H1 (cell line): ENCODE data around the gene IKZF1.

ENCODE experiments used
- EZH2 ChIP-seq: fragments of 200-600 bp; sonication (generic); IDR thresholded peaks from 2 replicates; pipeline ENCODE4 v1.7.1; 2012; ENCODE audit warnings: low read depth, mild to moderate bottlenecking, moderate library complexity, low read length, inconsistent platforms; ENCODE audit not compliant: severe bottlenecking
- GTF2F1 ChIP-seq: IDR thresholded peaks from 2 replicates; pipeline ENCODE4 v1.6.1; 2012; ENCODE audit warnings: low read depth, low read length, improper control_type of control experiment, borderline replicate concordance
- NRF1 ChIP-seq: IDR thresholded peaks from 2 replicates; pipeline ENCODE4 v1.6.1; 2011; ENCODE audit warnings: mild to moderate bottlenecking, low read depth, low read length, improper control_type of control experiment
- RXRA ChIP-seq: IDR thresholded peaks from 2 replicates; pipeline ENCODE4 v1.6.1; 2011; ENCODE audit warnings: low read depth, mild to moderate bottlenecking, low read length, moderate library complexity; ENCODE audit not compliant: insufficient read depth
- SIN3A ChIP-seq, 2 experiments: IDR thresholded peaks in 1 of 2; conservative IDR thresholded peaks in 1 of 2; 2 replicates each; pipeline ENCODE4 v1.6.1; 2011 to 2012; ENCODE audit warnings: low read length in 2 of 2, improper control_type of control experiment in 1 of 2, low read depth in 1 of 2, mild to moderate bottlenecking in 1 of 2
- SIRT6 ChIP-seq: IDR thresholded peaks from one replicate; pipeline ENCODE4 v1.7.1; 2012; ENCODE audit warnings: low read length, inconsistent platforms
- YY1 ChIP-seq: IDR thresholded peaks from 2 replicates; pipeline ENCODE4 v1.6.1; 2011; ENCODE audit warnings: low read depth, mild to moderate bottlenecking, low read length

- TF ChIP-seq SIN3A (conservative IDR thresholded peaks at IDR 0.05 in 1 of 2, IDR thresholded peaks at IDR 0.05 in 1 of 2; ENCODE audit: low read depth in 1 of 2, low read length in 2 of 2): no peak
- TF ChIP-seq EZH2: no peak
- no peak for TF ChIP-seq GTF2F1
- TF ChIP-seq NRF1: no peak
- TF ChIP-seq YY1: no peak
- TF ChIP-seq RXRA: no peak
- TF ChIP-seq SIRT6: no peak
Measured at GRCh38 chr7:50335795-50336754, 31.6 kb downstream of the IKZF1 start.
